GM18868 (cell line): ENCODE data around the gene PDE4B.

Source experiments
- ATAC-seq: cut with Tn5 transposase; IDR thresholded peaks from one replicate; pipeline ENCODE4 v1.9.1; 2021; ENCODE audit warnings: mild to moderate bottlenecking, moderate library complexity; ENCODE audit not compliant: unreplicated experiment

The PDE4B gene

GRCh38 chr1:66168948-66169671 is 376.4 kb downstream of the PDE4B start:
- no peak for ATAC-seq

- ATAC-seq: no peak
Measured at GRCh38 chr1:66172272-66172671, 379.6 kb downstream of the PDE4B start.

GRCh38 chr1:66175098-66175497 is 382.4 kb downstream of the PDE4B start:
- ATAC-seq: no peak

- ATAC-seq: no peak
Measured at GRCh38 chr1:66175581-66175980, 382.9 kb downstream of the PDE4B start.

- ATAC-seq: no peak
Measured at GRCh38 chr1:66176012-66176715, 383.5 kb downstream of the PDE4B start.

GRCh38 chr1:66176832-66177231 is 384.1 kb downstream of the PDE4B start:
- no peak for ATAC-seq

- no peak for ATAC-seq
Measured at GRCh38 chr1:66177510-66177909, 384.8 kb downstream of the PDE4B start.

GRCh38 chr1:66182026-66182425 is 389.3 kb downstream of the PDE4B start:
- no peak for ATAC-seq

- ATAC-seq: no peak
Measured at GRCh38 chr1:66182551-66183178, 390.0 kb downstream of the PDE4B start.

GRCh38 chr1:66183400-66183799 is 390.7 kb downstream of the PDE4B start:
- ATAC-seq: no peak

- no peak for ATAC-seq
Measured at GRCh38 chr1:66197120-66197519, 404.4 kb downstream of the PDE4B start.

- no peak for ATAC-seq
Measured at GRCh38 chr1:66197785-66198184, 405.1 kb downstream of the PDE4B start.

GRCh38 chr1:66206563-66207144 is 414.0 kb downstream of the PDE4B start:
- ATAC-seq: no peak

- no peak for ATAC-seq
Measured at GRCh38 chr1:66207484-66207883, 414.8 kb downstream of the PDE4B start.

GRCh38 chr1:66208632-66209031 is 415.9 kb downstream of the PDE4B start:
- ATAC-seq: no peak

GRCh38 chr1:66210635-66211244 is 418.0 kb downstream of the PDE4B start:
- ATAC-seq: no peak

- no peak for ATAC-seq
Measured at GRCh38 chr1:66211521-66211920, 418.8 kb downstream of the PDE4B start.

- no peak for ATAC-seq
Measured at GRCh38 chr1:66213491-66213890, 420.8 kb downstream of the PDE4B start.

GRCh38 chr1:66214901-66215300 is 422.2 kb downstream of the PDE4B start:
- peak; percentile 73 for ATAC-seq

- no peak for ATAC-seq
Measured at GRCh38 chr1:66217021-66217420, 424.3 kb downstream of the PDE4B start.

- ATAC-seq: no peak
Measured at GRCh38 chr1:66217561-66217960, 424.9 kb downstream of the PDE4B start.
